A673 (cell line): Measurements from ENCODE around the gene CSF2RB.

Source experiments
- CTCF ChIP-seq: fragments of 300-800, 200-600 bp; sonication (generic); conservative IDR thresholded peaks from 2 replicates; pipeline ENCODE4 v1.5.1; 2017; ENCODE audit warnings: low read depth, mild to moderate bottlenecking, antibody characterized with exemption, low read length, moderate library complexity, mixed read lengths
- EZH2 ChIP-seq: fragments of 200-600 bp; sonication (generic); IDR thresholded peaks from 2 replicates; pipeline ENCODE4 v1.6.1; 2017; ENCODE audit warnings: borderline replicate concordance, low read depth, mild to moderate bottlenecking, mixed read lengths, antibody characterized with exemption, low read length; ENCODE audit not compliant: poor library complexity, severe bottlenecking

DNA sequence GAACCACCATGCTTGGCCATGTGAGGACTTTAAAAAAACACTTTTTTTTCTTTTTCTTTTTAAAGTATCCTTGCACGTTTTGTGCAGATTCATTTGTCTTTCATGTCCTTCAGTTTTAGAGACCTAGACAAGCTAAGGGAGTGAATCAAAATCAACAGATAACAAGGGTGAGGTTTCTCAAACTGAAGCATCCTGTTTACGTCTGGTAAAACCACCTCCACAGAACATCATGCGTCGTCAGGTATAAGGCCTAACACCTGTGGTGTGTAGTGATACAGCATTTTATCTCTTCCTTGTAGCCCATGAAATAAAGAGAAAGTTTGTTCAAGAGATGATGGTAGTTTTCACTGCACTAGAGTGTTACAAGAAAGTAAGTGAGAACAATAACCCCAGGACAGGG, 26.3 kb upstream of the CSF2RB start:
- TF ChIP-seq CTCF: no peak
- TF ChIP-seq EZH2: no peak
